Psoas muscle (tissue), 8 donors: Measurements from ENCODE around the gene ALDH1A3. TPM values are rescaled to one million over a fixed set of nuclear protein-coding genes. Genes with fewer than 3 reads are reported as not detected.
"Not testable (repeated sequence)": the region's sequence is repeated elsewhere in the genome, so short reads cannot be mapped to it uniquely, and the experiment has no call there.

Experiments used
- ATAC-seq, 4 donors: fragments of 200-7000 bp; cut with Tn5 transposase; one replicate each; pipeline ENCODE4 v1.9.1; 2020; ENCODE audit warnings: moderate library complexity in 3 of 4, mild to moderate bottlenecking in 2 of 4
- DNase-seq, 2 donors: peaks; one replicate each; pipeline ENCODE4 v3.0.0-alpha.2; 2020
- H3K27ac ChIP-seq: fragments of 200-600 bp; one replicate; pipeline ENCODE4 v1.8.0; 2022
- H3K27me3 ChIP-seq, 3 donors: fragments of 200-600 bp in 1 of 3; one replicate each; pipeline versions ENCODE4 v1.6.1 to v1.8.0; 2013 to 2022; ENCODE audit warnings: low read length in 2 of 3, mild to moderate bottlenecking in 2 of 3, moderate library complexity in 1 of 3; ENCODE audit not compliant: insufficient read depth in 3 of 3
- H3K36me3 ChIP-seq, 2 donors: fragments of 200-600 bp in 1 of 2; one replicate each; pipeline versions ENCODE4 v1.6.1 to v1.8.0; 2013 to 2022; ENCODE audit warnings: low read depth in 1 of 2, mild to moderate bottlenecking in 1 of 2, moderate library complexity in 1 of 2; ENCODE audit not compliant: insufficient read depth in 1 of 2
- H3K4me1 ChIP-seq: fragments of 200-600 bp; one replicate; pipeline ENCODE4 v1.8.0; 2022
- H3K4me3 ChIP-seq: fragments of 200-600 bp; one replicate; pipeline ENCODE4 v1.8.0; 2022; ENCODE audit warnings: mild to moderate bottlenecking
- H3K9me3 ChIP-seq: fragments of 200-600 bp; one replicate; pipeline ENCODE4 v1.8.0; 2022
- WGBS, 3 donors: extraction: QIAGEN DNeasy Blood & Tissue Kit; methylation state at CpG; one replicate each; pipeline versions ENCODE4 v1.1.6 to v1.1.7; 2013; 5-methylcytosine and 5-hydroxymethylcytosine counted together
- intact Hi-C, 2 donors: fragments of 100-400 bp; cut with DNase I; formaldehyde crosslinking; loops; one replicate each; pipeline versions ENCODE4 v1.11.0 to v1.14.2; 2022
- polyA plus RNA-seq, 3 donors: library from polyadenylated mRNA; stranded (reverse); fragments of 200-250 nt; gene quantifications; one replicate each; pipeline ENCODE4 v1.2.3, GENCODE V29; 2013
- total RNA-seq, 4 donors: library from RNA; stranded (reverse); fragmentation: NEBNext Ultra II Directional in 2 of 4; extraction: Animal tissue kit (Norgen Biotek cat#: 25700) in 2 of 4; gene quantifications; one replicate each; pipeline versions ENCODE4 v1.2.1 to v1.2.4, GENCODE V29; 2021 to 2023
- TF ChIP-seq, protein P1 (sequence below): fragments of 200-600 bp; IDR thresholded peaks from one replicate; pipeline ENCODE4 v1.8.0; 2022; ENCODE audit warnings: antibody characterized with exemption
- donor health status: healthy with polysubstance abuse.
- donor health status: DM: no; HTN: no; CAD: no; lungs with moderate emphysema.
- donor health status: Bipolar disorder and iron deficiency.
- donor health status: healthy.
- donor health status: DM: yes; HTN: yes; CAD: no.
- donor health status: DM: no; HTN: no; CAD: no.
- donor health status: DM: no; HTN: no; CAD: no.
- donor health status: DM: yes; HTN: yes; CAD: no.

The ALDH1A3 gene
- total and polyA plus RNA-seq, 7 donors = 7.3 to 51.6 (median 11.9) TPM

- H3K27me3 ChIP-seq = peaks cover 0 to 33% (median 2%) of the 10 kb centered on the region in 3 donors
- 5 to 13% (median 11%) methylated on average over 37 to 47 of the region's 47 CpGs for WGBS, 3 donors
- ATAC-seq (peak; percentile 28 to 88 (median 78)), DNase-seq (peak; percentile 56 to 74)
- intact Hi-C loops = no loop called here
- no peaks in the 10 kb centered on the region for H3K4me1 ChIP-seq
- H3K4me3 ChIP-seq = peak overlapping the region; percentile 59
- H3K36me3 ChIP-seq = no peaks in the 10 kb centered on the region
- H3K9me3 ChIP-seq = no peaks in the 10 kb centered on the region
- TF ChIP-seq, protein P1, sequence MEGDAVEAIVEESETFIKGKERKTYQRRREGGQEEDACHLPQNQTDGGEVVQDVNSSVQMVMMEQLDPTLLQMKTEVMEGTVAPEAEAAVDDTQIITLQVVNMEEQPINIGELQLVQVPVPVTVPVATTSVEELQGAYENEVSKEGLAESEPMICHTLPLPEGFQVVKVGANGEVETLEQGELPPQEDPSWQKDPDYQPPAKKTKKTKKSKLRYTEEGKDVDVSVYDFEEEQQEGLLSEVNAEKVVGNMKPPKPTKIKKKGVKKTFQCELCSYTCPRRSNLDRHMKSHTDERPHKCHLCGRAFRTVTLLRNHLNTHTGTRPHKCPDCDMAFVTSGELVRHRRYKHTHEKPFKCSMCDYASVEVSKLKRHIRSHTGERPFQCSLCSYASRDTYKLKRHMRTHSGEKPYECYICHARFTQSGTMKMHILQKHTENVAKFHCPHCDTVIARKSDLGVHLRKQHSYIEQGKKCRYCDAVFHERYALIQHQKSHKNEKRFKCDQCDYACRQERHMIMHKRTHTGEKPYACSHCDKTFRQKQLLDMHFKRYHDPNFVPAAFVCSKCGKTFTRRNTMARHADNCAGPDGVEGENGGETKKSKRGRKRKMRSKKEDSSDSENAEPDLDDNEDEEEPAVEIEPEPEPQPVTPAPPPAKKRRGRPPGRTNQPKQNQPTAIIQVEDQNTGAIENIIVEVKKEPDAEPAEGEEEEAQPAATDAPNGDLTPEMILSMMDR = peak; percentile 5
- no peak overlapping the region for H3K27ac ChIP-seq
Measured at GRCh38 chr15:100849021-100849854, 30.4 kb upstream of the ALDH1A3 start.

DNA sequence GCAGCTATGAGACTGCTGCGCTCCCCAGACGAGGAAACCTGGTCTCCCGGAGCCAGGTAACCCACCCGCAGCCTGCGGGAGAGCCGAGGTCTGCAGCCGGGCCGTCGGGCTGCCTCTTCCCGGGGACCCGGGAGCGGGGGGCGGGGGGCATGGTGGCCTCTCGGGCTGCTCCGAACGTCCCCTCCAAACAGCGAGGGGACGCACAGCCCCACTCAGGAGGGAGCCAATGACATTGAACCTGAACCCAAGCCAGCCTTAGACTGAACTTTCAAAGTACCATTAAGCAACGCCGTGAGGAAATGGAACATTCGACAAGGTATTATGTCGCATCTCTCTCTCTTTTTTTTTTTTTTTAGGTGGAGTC lies 29.8 kb upstream of the ALDH1A3 start:
- H3K4me3 ChIP-seq = peak overlapping the region; percentile 59
- no peak overlapping the region for H3K27ac ChIP-seq
- TF ChIP-seq, protein P1 = no peak
- no peaks in the 10 kb centered on the region for H3K4me1 ChIP-seq
- 7 to 10% (median 10%) methylated on average over 20 to 22 of the region's 22 CpGs for WGBS, 3 donors
- ATAC-seq = no peak
- no peaks in the 10 kb centered on the region for H3K36me3 ChIP-seq
- peaks cover 0 to 33% (median 2%) of the 10 kb centered on the region in 3 donors for H3K27me3 ChIP-seq
- DNase-seq = no peak
- no peaks in the 10 kb centered on the region for H3K9me3 ChIP-seq
- intact Hi-C loops = no loop called here

GRCh38 chr15:100851428-100852015 lies 28.1 kb upstream of the ALDH1A3 start:
- H3K36me3 ChIP-seq, H3K4me1 ChIP-seq, intact Hi-C loops, DNase-seq, ATAC-seq, H3K27ac ChIP-seq, H3K9me3 ChIP-seq, H3K4me3 ChIP-seq: not testable (repeated sequence)
- peaks cover 0 to 32% (median 5%) of the 10 kb centered on the region in 3 donors for H3K27me3 ChIP-seq
- 94 to 96% (median 95%) methylated on average over 12 of the region's 12 CpGs for WGBS, 3 donors

- no peak for DNase-seq
- TF ChIP-seq, protein P1 = no peak
- Histone ChIP-seq H3K4me3 (no peak overlapping the region), H3K36me3 (no peaks in the 10 kb centered on the region), H3K9me3 (no peaks in the 10 kb centered on the region), H3K27me3 (peaks cover 0 to 21% (median 6%) of the 10 kb centered on the region in 3 donors), H3K27ac (no peak overlapping the region), H3K4me1 (no peaks in the 10 kb centered on the region)
- intact Hi-C loops = no loop called here
- ATAC-seq = no peak
- 78 to 81% (median 81%) methylated on average over 4 of the region's 4 CpGs for WGBS, 3 donors
Measured at GRCh38 chr15:100852630-100853029, 27.0 kb upstream of the ALDH1A3 start.

DNA sequence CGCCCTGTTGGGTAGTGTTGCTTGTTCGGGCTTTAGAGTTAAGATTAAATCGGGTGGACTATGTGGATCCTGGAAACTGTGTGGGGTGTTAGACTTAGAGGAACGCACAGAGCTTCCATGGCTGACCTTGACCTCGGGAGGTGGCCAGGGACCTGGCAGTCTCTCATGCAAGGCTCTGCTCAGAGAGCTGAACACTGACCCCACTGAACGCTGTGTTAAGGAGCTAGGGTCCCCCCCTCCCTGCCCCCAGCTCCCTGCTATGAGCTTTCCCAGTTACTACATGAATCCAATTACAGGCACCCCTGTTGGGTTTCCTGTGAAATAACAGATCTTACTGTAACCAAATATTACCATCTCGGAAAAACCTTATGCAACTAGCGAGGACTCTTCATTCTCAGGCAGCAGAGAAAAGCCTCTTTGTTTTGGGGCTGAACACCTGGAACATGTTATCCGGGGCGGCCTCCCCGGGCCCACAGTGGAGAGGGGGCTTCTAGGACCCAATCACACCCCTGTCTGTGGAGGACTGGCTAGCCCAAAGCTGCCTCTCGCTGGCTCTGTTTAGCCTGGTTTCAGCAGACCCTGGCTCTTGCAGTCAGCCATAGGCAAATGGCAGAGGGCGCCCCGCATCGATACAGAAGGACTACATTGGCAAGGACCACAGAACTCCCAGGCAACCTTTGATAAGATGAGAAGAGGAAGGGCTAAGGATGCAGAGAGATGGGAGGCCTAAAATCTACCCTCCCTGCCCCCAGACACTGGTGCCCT lies 25.8 kb upstream of the ALDH1A3 start:
- no peak overlapping the region for H3K4me3 ChIP-seq
- DNase-seq = no peak
- TF ChIP-seq, protein P1 = no peak
- intact Hi-C loops = no loop called here
- no peaks in the 10 kb centered on the region for H3K9me3 ChIP-seq
- no peak for ATAC-seq
- no peaks in the 10 kb centered on the region for H3K4me1 ChIP-seq
- WGBS, 3 donors = 69 to 82% (median 73%) methylated on average over 15 of the region's 15 CpGs
- H3K27ac ChIP-seq = no peak overlapping the region
- peaks cover 0 to 10% (median 6%) of the 10 kb centered on the region in 3 donors for H3K27me3 ChIP-seq
- no peaks in the 10 kb centered on the region for H3K36me3 ChIP-seq
